A549 (cell line): ENCODE measurements around the gene SORCS2.

Experiments used
- CEBPB ChIP-seq, 2 experiments: fragments of >200 bp in 1 of 2; sonication (Bioruptor Twin) in 1 of 2; formaldehyde crosslinking in 1 of 2; IDR thresholded peaks; 2 replicates each; pipeline ENCODE4 v1.6.1; 2012 to 2016
- CHD2 ChIP-seq: fragments of 150-350 bp; IDR thresholded peaks from 2 replicates; pipeline ENCODE4 v1.6.1; 2014; ENCODE audit warnings: low read length; ENCODE audit not compliant: partially characterized antibody
- CTCF ChIP-seq: fragments of >200 bp; sonication (Bioruptor Twin); formaldehyde crosslinking; IDR thresholded peaks from 3 replicates; pipeline ENCODE4 v1.5.1; 2016
- EHF ChIP-seq: fragments of 250-450 bp; sonication (Bioruptor Pico); IDR thresholded peaks from 2 replicates; pipeline ENCODE4 v1.5.0; 2020; ENCODE audit warnings: mild to moderate bottlenecking
- EP300 ChIP-seq, 2 experiments: fragments of >200 bp; sonication (Bioruptor Twin); formaldehyde crosslinking; IDR thresholded peaks; 2 replicates in 1 of 2; 3 replicates in 1 of 2; pipeline ENCODE4 v1.6.1; 2016 to 2017
- JUNB ChIP-seq: fragments of >200 bp; sonication (Bioruptor Twin); formaldehyde crosslinking; IDR thresholded peaks from 2 replicates; pipeline ENCODE4 v1.6.1; 2016
- MAX ChIP-seq: IDR thresholded peaks from 2 replicates; pipeline ENCODE4 v1.6.1; 2012
- MAZ ChIP-seq: fragments of 150-350 bp; IDR thresholded peaks from 2 replicates; pipeline ENCODE4 v1.6.1; 2014; ENCODE audit warnings: antibody characterized with exemption, low read depth, low read length, borderline replicate concordance
- MYC ChIP-seq: IDR thresholded peaks from 2 replicates; pipeline ENCODE4 v1.6.1; 2012; ENCODE audit warnings: mild to moderate bottlenecking, inconsistent platforms, low read length, improper control_type of control experiment, borderline replicate concordance
- NR3C1 ChIP-seq: fragments of >200 bp; sonication (Bioruptor Twin); formaldehyde crosslinking; IDR thresholded peaks from 3 replicates; pipeline ENCODE4 v1.6.1; 2017
- POLR2A ChIP-seq: IDR thresholded peaks from 2 replicates; pipeline ENCODE4 v1.6.1; 2012; ENCODE audit warnings: mild to moderate bottlenecking, low read length
- RAD21 ChIP-seq, 2 experiments: fragments of >200 bp in 1 of 2; sonication (Bioruptor Twin) in 1 of 2; formaldehyde crosslinking in 1 of 2; IDR thresholded peaks in 1 of 2; conservative IDR thresholded peaks in 1 of 2; 2 replicates in 1 of 2; 3 replicates in 1 of 2; pipeline ENCODE4 v1.6.1; 2012 to 2018; ENCODE audit warnings: inconsistent platforms in 1 of 2
- SMC3 ChIP-seq: fragments of >200 bp; sonication (Bioruptor Twin); formaldehyde crosslinking; IDR thresholded peaks from 3 replicates; pipeline ENCODE4 v1.6.1; 2018; ENCODE audit warnings: inconsistent platforms
- TP53 ChIP-seq: fragments of 250-450 bp; sonication (Bioruptor Pico); IDR thresholded peaks from 2 replicates; pipeline ENCODE4 v1.5.0; 2021; ENCODE audit warnings: mild to moderate bottlenecking, moderate library complexity

GRCh38 chr4:7623468-7623867 lies 431.1 kb downstream of the SORCS2 start:
- TF ChIP-seq EHF (no peak), POLR2A (no peak), JUNB (no peak), CTCF (no peak), TP53 (CRISPR knock-in tag) (no peak), EP300 (IDR thresholded peaks at IDR 0.05) (no peak), CEBPB (IDR thresholded peaks at IDR 0.05) (no peak), NR3C1 (no peak), CHD2 (no peak), RAD21 (conservative IDR thresholded peaks at IDR 0.05 in 1 of 2, IDR thresholded peaks at IDR 0.05 in 1 of 2) (no peak), MAZ (no peak), SMC3 (no peak), MYC (no peak), MAX (no peak)
